GM23338 (cell line): ENCODE data around the gene JAG2. TPM values are rescaled to one million over a fixed set of nuclear protein-coding genes. Genes with fewer than 3 reads are reported as not detected.

Source experiments
- ATAC-seq: fragments of 200-7000 bp; cut with Tn5 transposase; 3 replicates; pipeline ENCODE4 v1.9.1; 2020
- DNase-seq: peaks from one replicate; pipeline ENCODE4 v3.0.0-alpha.2; 2015; ENCODE audit warnings: low spot score
- H2AFZ ChIP-seq: fragments of 200-600 bp; sonication (generic); 2 replicates; pipeline ENCODE4 v1.8.0; 2016; ENCODE audit warnings: antibody characterized with exemption, mild to moderate bottlenecking, moderate library complexity
- H3F3A ChIP-seq: fragments of 200-600 bp; sonication (generic); replicated peaks from 2 replicates; pipeline ENCODE4 v1.8.0; 2017; ENCODE audit warnings: antibody characterized with exemption, mixed run types, low read depth
- H3K27ac ChIP-seq: fragments of 200-600 bp; sonication (generic); 2 replicates; pipeline ENCODE4 v1.6.1; 2016; ENCODE audit warnings: low read depth
- H3K27me3 ChIP-seq: fragments of 200-600 bp; sonication (generic); 2 replicates; pipeline ENCODE4 v1.8.0; 2016; ENCODE audit warnings: mild to moderate bottlenecking, mixed run types, moderate library complexity; ENCODE audit not compliant: insufficient read depth
- H3K36me3 ChIP-seq: fragments of 200-600 bp; sonication (generic); 2 replicates; pipeline ENCODE4 v1.8.0; 2016; ENCODE audit warnings: mild to moderate bottlenecking; ENCODE audit not compliant: insufficient read depth
- H3K4me1 ChIP-seq: fragments of 200-600 bp; sonication (generic); 2 replicates; pipeline ENCODE4 v1.8.0; 2016; ENCODE audit warnings: mild to moderate bottlenecking, moderate library complexity; ENCODE audit not compliant: insufficient read depth
- H3K4me2 ChIP-seq: fragments of 200-600 bp; sonication (generic); 2 replicates; pipeline ENCODE4 v1.7.1; 2017; ENCODE audit warnings: mixed run types
- H3K4me3 ChIP-seq: fragments of 200-600 bp; sonication (generic); 2 replicates; pipeline ENCODE4 v1.6.1; 2016; ENCODE audit warnings: mixed run types
- H3K79me2 ChIP-seq: fragments of 200-600 bp; sonication (generic); replicated peaks from 2 replicates; pipeline ENCODE4 v1.8.0; 2017; ENCODE audit warnings: mild to moderate bottlenecking; ENCODE audit not compliant: insufficient read depth
- H3K9me2 ChIP-seq: fragments of 200-600 bp; sonication (generic); 2 replicates; pipeline ENCODE4 v1.8.0; 2017; ENCODE audit not compliant: insufficient read depth
- H4K20me1 ChIP-seq: fragments of 200-600 bp; sonication (generic); replicated peaks from 2 replicates; pipeline ENCODE4 v1.8.0; 2017; ENCODE audit warnings: mild to moderate bottlenecking; ENCODE audit not compliant: insufficient read depth
- H3K27ac Mint-ChIP-seq: 2 replicates; pipeline ENCODE4 v1.8.0; 2020; ENCODE audit warnings: inconsistent platforms, mild to moderate bottlenecking, moderate library complexity, mixed read lengths
- H3K27me3 Mint-ChIP-seq: 3 replicates; pipeline ENCODE4 v1.8.0; 2022; ENCODE audit warnings: low read depth, mild to moderate bottlenecking, moderate library complexity, mixed read lengths, inconsistent platforms; ENCODE audit not compliant: insufficient read depth, poor library complexity
- H3K36me3 Mint-ChIP-seq: 3 replicates; pipeline ENCODE4 v1.8.0; 2021; ENCODE audit warnings: low read depth, mild to moderate bottlenecking, inconsistent platforms, moderate library complexity, mixed read lengths
- H3K4me1 Mint-ChIP-seq: 3 replicates; pipeline ENCODE4 v1.8.0; 2020; ENCODE audit warnings: mild to moderate bottlenecking, inconsistent platforms, mixed read lengths
- H3K4me3 Mint-ChIP-seq: 3 replicates; pipeline ENCODE4 v1.8.0; 2021; ENCODE audit warnings: moderate library complexity, mild to moderate bottlenecking, inconsistent platforms, mixed read lengths
- H3K9me3 Mint-ChIP-seq: 3 replicates; pipeline ENCODE4 v1.8.0; 2020; ENCODE audit warnings: moderate library complexity, mild to moderate bottlenecking, inconsistent platforms, mixed read lengths
- CREB1 ChIP-seq: fragments of 250-450 bp; sonication (Bioruptor Pico); IDR thresholded peaks from 2 replicates; pipeline ENCODE4 v1.5.0; 2020; ENCODE audit warnings: low read depth, mild to moderate bottlenecking, moderate library complexity
- EZH2 ChIP-seq: fragments of 200-600 bp; sonication (generic); IDR thresholded peaks from one replicate; pipeline ENCODE4 v1.8.0; 2017; ENCODE audit warnings: antibody characterized with exemption, mild to moderate bottlenecking, low read depth; ENCODE audit not compliant: unreplicated experiment
- EZH2phosphoT487 ChIP-seq: fragments of 200-600 bp; sonication (generic); IDR thresholded peaks from one replicate; pipeline ENCODE4 v1.8.1; 2018; ENCODE audit warnings: antibody characterized with exemption; ENCODE audit not compliant: unreplicated experiment
- JUNB ChIP-seq: IDR thresholded peaks from one replicate; pipeline ENCODE4 v1.6.1; 2016; ENCODE audit warnings: antibody characterized with exemption; ENCODE audit not compliant: unreplicated experiment
- NANOG ChIP-seq: IDR thresholded peaks from 2 replicates; pipeline ENCODE4 v1.6.1; 2016; ENCODE audit warnings: antibody characterized with exemption, borderline replicate concordance
- POLR2AphosphoS5 ChIP-seq: IDR thresholded peaks from 2 replicates; pipeline ENCODE4 v1.6.1; 2016; ENCODE audit warnings: antibody characterized with exemption, low read depth
- REST ChIP-seq: IDR thresholded peaks from one replicate; pipeline ENCODE4 v1.6.1; 2018; ENCODE audit warnings: antibody characterized with exemption; ENCODE audit not compliant: unreplicated experiment
- STAT1 ChIP-seq: IDR thresholded peaks from one replicate; pipeline ENCODE4 v1.6.1; 2016; ENCODE audit warnings: antibody characterized with exemption; ENCODE audit not compliant: unreplicated experiment
- ZNF114 ChIP-seq: fragments of 250-450 bp; sonication (Bioruptor Pico); IDR thresholded peaks from 2 replicates; pipeline ENCODE4 v1.5.0; 2020; ENCODE audit warnings: mild to moderate bottlenecking, moderate library complexity
- ZNF331 ChIP-seq: fragments of 250-450 bp; sonication (Bioruptor Pico); IDR thresholded peaks from 2 replicates; pipeline ENCODE4 v1.5.0; 2020; ENCODE audit warnings: low read depth, mild to moderate bottlenecking, moderate library complexity
- polyA plus RNA-seq: library from polyadenylated mRNA; unstranded; fragments of >200 nt; fragmentation: Nextera tagmentation; extraction: Ambion mirVana; gene quantifications from 2 replicates; pipeline ENCODE4 v1.2.1, GENCODE V29; 2016
- total RNA-seq: library from RNA; depleted of rRNA; stranded (reverse); fragments of >200 nt; shearing (Covaris generic); gene quantifications from 2 replicates; pipeline ENCODE4 v1.2.3, GENCODE V29; 2014
- TF ChIP-seq, protein P1 (sequence below), 2 experiments: fragments of 200-600 bp in 1 of 2; sonication (generic) in 1 of 2; conservative IDR thresholded peaks; 2 replicates each; pipeline versions ENCODE4 v1.5.1 to v1.6.1; 2016 to 2017; ENCODE audit warnings: antibody characterized with exemption in 2 of 2, low read depth in 2 of 2, mild to moderate bottlenecking in 2 of 2, moderate library complexity in 1 of 2
- TF ChIP-seq, protein P2 (sequence below): IDR thresholded peaks from 2 replicates; pipeline ENCODE4 v1.6.1; 2016; ENCODE audit warnings: antibody characterized with exemption
- TF ChIP-seq, protein P3 (sequence below): fragments of 250-450 bp; sonication (Bioruptor Pico); IDR thresholded peaks from 2 replicates; pipeline ENCODE4 v1.5.0; 2020; ENCODE audit warnings: mild to moderate bottlenecking, moderate library complexity

Gene JAG2
- total and polyA plus RNA-seq, 2 experiments from 2014 or later = 1.9 to 10.3 TPM

DNA sequence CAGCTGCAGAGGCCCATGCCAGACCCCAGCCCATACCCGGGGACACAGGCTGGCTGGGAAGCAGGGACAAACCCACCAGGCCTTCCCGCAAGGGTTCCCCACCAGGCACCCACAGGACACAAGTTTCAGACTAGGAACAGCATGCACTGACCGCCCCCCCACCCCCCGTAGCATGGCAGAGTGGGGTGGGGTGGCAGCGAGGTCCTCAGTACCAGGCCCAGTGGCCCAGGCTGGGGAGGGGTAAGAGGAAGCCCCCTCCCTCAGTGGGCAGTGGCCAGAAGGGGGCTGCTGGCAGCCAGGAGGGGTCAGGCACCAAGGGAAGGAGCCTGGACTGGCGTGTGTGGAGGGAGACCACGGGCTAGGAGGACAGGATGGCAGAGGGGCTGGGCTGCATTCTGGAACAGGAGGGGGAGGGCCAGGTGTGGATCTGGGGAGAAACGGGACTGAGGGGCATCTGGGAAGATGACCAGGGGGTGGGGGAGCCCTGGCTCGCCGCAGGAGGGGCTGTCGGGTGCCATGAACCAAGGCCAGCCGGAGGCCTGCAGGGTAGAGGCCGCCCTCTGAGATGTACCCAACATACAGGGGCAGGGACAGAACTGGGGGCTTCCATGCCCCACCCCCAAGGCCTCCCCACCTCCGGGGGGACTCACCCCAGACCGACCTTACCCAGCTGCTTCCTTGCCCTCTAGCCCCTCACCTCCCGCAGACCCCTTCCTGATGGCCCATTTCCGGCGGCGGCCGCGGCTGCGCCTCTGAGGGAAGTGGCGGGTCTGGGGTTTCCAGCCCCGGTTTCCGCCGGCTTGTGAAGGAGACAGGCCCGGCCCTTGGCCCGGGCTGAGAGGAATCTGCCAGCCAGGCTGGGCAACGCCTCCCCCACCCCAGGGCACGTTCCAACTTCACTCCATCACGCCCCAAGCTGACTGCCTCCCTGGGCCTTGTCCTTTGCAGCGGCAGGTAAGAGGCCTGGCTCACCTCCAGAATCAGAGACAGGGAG is 5.6 kb upstream of the JAG2 start:
- Mint-ChIP-seq H3K4me3 (no peak overlapping the region), H3K4me1 (no peaks in the 10 kb centered on the region; the same call in 2 of the 3 replicates), H3K36me3 (no peaks in the 10 kb centered on the region), H3K27me3 (peaks cover 9% of the 10 kb centered on the region), H3K27ac (no peak overlapping the region), H3K9me3 (no peaks in the 10 kb centered on the region)
- Histone ChIP-seq H3K9me2 (no peaks in the 10 kb centered on the region), H2AFZ (no peak overlapping the region), H3K36me3 (no peaks in the 10 kb centered on the region), H4K20me1 (no peaks in the 10 kb centered on the region; the same call in 1 of the 2 replicates), H3K27me3 (peaks cover 6% of the 10 kb centered on the region; the same call in 1 of the 2 replicates), H3K79me2 (no peaks in the 10 kb centered on the region), H3K4me3 (no peak overlapping the region), H3F3A (no peaks in the 10 kb centered on the region), H3K27ac (no peak overlapping the region), H3K4me2 (no peak overlapping the region), H3K4me1 (no peaks in the 10 kb centered on the region)
- ATAC-seq (no peak), DNase-seq (no peak)
- TF ChIP-seq, protein P1, sequence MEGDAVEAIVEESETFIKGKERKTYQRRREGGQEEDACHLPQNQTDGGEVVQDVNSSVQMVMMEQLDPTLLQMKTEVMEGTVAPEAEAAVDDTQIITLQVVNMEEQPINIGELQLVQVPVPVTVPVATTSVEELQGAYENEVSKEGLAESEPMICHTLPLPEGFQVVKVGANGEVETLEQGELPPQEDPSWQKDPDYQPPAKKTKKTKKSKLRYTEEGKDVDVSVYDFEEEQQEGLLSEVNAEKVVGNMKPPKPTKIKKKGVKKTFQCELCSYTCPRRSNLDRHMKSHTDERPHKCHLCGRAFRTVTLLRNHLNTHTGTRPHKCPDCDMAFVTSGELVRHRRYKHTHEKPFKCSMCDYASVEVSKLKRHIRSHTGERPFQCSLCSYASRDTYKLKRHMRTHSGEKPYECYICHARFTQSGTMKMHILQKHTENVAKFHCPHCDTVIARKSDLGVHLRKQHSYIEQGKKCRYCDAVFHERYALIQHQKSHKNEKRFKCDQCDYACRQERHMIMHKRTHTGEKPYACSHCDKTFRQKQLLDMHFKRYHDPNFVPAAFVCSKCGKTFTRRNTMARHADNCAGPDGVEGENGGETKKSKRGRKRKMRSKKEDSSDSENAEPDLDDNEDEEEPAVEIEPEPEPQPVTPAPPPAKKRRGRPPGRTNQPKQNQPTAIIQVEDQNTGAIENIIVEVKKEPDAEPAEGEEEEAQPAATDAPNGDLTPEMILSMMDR (conservative IDR thresholded peaks at IDR 0.05; ENCODE audit: low read depth in 2 of 2) = no peak
- TF ChIP-seq STAT1 (no peak), JUNB (no peak), REST (no peak), NANOG (no peak), CREB1 (CRISPR knock-in tag) (no peak), ZNF331 (CRISPR knock-in tag) (no peak), EZH2 (no peak), ZNF114 (no peak), EZH2phosphoT487 (no peak), POLR2AphosphoS5 (no peak)
- TF ChIP-seq, protein P2, sequence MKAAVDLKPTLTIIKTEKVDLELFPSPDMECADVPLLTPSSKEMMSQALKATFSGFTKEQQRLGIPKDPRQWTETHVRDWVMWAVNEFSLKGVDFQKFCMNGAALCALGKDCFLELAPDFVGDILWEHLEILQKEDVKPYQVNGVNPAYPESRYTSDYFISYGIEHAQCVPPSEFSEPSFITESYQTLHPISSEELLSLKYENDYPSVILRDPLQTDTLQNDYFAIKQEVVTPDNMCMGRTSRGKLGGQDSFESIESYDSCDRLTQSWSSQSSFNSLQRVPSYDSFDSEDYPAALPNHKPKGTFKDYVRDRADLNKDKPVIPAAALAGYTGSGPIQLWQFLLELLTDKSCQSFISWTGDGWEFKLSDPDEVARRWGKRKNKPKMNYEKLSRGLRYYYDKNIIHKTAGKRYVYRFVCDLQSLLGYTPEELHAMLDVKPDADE = no peak
- TF ChIP-seq, protein P3, sequence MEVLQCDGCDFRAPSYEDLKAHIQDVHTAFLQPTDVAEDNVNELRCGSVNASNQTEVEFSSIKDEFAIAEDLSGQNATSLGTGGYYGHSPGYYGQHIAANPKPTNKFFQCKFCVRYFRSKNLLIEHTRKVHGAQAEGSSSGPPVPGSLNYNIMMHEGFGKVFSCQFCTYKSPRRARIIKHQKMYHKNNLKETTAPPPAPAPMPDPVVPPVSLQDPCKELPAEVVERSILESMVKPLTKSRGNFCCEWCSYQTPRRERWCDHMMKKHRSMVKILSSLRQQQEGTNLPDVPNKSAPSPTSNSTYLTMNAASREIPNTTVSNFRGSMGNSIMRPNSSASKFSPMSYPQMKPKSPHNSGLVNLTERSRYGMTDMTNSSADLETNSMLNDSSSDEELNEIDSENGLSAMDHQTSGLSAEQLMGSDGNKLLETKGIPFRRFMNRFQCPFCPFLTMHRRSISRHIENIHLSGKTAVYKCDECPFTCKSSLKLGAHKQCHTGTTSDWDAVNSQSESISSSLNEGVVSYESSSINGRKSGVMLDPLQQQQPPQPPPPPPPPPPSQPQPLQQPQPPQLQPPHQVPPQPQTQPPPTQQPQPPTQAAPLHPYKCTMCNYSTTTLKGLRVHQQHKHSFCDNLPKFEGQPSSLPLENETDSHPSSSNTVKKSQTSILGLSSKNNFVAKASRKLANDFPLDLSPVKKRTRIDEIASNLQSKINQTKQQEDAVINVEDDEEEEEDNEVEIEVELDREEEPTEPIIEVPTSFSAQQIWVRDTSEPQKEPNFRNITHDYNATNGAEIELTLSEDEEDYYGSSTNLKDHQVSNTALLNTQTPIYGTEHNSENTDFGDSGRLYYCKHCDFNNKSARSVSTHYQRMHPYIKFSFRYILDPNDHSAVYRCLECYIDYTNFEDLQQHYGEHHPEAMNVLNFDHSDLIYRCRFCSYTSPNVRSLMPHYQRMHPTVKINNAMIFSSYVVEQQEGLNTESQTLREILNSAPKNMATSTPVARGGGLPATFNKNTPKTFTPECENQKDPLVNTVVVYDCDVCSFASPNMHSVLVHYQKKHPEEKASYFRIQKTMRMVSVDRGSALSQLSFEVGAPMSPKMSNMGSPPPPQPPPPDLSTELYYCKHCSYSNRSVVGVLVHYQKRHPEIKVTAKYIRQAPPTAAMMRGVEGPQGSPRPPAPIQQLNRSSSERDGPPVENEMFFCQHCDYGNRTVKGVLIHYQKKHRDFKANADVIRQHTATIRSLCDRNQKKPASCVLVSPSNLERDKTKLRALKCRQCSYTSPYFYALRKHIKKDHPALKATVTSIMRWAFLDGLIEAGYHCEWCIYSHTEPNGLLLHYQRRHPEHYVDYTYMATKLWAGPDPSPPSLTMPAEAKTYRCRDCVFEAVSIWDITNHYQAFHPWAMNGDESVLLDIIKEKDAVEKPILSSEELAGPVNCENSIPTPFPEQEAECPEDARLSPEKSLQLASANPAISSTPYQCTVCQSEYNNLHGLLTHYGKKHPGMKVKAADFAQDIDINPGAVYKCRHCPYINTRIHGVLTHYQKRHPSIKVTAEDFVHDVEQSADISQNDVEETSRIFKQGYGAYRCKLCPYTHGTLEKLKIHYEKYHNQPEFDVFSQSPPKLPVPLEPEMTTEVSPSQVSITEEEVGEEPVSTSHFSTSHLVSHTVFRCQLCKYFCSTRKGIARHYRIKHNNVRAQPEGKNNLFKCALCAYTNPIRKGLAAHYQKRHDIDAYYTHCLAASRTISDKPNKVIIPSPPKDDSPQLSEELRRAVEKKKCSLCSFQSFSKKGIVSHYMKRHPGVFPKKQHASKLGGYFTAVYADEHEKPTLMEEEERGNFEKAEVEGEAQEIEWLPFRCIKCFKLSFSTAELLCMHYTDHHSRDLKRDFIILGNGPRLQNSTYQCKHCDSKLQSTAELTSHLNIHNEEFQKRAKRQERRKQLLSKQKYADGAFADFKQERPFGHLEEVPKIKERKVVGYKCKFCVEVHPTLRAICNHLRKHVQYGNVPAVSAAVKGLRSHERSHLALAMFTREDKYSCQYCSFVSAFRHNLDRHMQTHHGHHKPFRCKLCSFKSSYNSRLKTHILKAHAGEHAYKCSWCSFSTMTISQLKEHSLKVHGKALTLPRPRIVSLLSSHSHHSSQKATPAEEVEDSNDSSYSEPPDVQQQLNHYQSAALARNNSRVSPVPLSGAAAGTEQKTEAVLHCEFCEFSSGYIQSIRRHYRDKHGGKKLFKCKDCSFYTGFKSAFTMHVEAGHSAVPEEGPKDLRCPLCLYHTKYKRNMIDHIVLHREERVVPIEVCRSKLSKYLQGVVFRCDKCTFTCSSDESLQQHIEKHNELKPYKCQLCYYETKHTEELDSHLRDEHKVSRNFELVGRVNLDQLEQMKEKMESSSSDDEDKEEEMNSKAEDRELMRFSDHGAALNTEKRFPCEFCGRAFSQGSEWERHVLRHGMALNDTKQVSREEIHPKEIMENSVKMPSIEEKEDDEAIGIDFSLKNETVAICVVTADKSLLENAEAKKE (CRISPR knock-in tag) = no peak
